ENCODE measurements around the gene CNOT2.

DNA sequence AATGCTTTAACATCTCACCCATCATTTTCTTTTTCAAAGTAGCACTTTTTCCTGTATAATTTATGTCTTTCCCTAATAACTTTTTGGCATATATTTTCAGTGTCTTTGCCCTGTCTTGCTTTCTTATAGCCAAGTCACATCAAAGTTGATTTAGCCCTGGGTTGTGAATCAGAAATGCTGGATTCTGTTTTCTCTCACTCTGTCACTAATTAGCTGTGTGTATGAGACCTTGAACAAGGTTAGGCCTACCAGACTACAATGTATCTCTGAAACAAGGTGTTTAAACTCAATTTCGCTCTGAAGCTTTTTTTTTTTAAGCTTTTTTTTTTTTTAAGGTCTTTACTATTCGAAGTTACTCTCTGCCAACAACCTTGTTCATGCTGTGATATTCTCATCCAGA is 25.7 kb downstream of the CNOT2 start:
- no peak for TF ChIP-seq POLR2AphosphoS5 (IDR thresholded peaks at IDR 0.05)
- TF ChIP-seq CTCF (IDR thresholded peaks at IDR 0.05): no peak
- no peak for TF ChIP-seq POLR2A (IDR thresholded peaks at IDR 0.05)
